ENCODE data around the gene ISOC2.
"Not testable (repeated sequence)": the region's sequence is repeated elsewhere in the genome, so short reads cannot be mapped to it uniquely, and the experiment has no call there.

ISOC2 gene

DNA sequence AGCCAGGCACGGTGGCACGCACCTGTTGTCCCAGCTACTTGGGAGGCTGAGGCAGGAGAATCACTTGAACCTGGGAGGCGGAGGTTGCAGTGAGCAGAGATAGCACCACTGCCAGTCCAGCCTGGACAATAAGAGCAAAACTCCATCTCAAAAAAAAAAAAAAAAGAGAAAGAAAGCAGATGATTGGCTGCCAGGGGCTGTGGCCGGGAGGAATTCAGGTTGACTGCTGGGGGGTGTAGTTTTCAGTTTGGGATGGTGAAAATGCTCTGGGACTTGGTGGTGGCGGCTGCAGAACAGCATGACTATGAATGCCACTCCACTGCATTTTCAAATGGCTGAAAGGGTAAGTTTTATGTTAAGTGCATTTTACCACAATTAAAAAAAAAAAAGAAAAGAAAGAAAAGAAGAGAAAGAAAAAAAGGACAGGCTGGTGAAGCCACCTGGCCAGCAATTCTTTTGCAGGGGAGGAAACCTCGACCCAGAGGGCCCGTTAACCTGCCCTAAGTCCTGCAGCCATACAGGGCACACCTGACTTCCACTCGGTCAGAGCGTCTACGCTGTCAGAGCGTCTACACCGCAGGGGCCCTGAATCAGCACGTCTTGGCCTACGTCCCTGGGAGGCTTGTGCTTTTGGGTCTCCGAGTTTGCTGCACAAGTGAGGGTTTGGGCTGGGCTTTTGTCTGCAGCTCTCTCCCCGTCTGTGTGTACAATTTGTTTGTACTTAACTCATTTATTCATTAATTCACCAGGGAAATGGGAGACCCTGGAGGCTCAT lies 3.6 kb downstream of the ISOC2 start:
- no peak for DNase-seq (ENCODE audit: low spot score)

DNA sequence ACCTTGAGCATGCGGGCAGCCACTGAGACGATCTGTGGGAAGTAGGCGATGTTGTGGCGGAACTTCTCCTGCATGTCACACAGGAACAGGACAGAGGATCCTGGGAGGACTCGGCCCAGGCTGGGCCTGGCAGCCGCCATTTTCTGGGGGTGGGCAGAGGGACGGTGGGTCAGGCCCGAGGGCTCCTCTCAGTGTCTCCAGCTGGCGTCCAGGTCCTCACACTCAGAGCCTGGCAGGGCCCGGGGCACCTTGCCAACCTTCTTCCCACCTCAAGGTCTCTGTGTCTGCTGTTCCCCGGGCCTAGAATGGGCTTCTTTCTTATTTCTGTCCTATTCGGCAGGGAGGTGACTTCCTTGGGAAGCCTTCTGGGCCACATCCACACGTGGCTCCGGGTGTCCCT lies 5.1 kb downstream of the ISOC2 start:
- DNase-seq (ENCODE audit: low spot score): no peak

DNA sequence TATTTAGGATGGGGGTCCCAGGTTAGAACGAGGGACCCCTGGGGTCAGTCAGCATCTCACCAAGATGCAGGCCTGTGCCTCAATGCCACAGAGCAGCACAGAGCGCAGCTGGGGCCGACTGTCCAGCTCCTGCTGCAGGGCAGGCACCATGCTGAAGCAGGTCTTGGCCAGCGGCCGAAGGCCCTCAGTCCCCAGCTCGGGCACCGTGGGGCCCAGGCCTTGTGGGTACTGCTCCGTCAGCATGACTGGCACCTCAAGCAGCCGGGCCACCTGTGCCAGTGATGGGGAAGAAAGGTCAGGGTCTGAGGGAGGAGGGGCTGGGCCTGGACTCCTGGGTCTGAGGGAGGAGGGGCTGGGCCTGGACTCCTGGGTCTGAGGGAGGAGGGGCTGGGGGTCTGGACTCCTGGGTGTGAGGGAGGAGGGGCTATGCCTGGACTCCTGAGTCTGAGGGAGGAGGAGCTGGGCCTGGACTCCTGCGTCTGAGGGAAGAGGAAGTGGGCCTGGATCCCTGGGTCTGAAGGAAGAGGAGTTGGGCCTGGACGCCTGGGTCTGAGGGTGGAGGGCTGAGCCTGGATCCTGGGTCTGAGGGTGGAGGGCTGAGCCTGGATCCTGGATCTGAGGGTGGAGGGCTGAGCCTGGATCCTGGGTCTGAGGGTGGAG lies 5.7 kb downstream of the ISOC2 start:
- DNase-seq (ENCODE audit: low spot score): no peak

GRCh38 chr19:55454787-55455243 lies 6.6 kb downstream of the ISOC2 start:
- DNase-seq (ENCODE audit: low spot score): peak; percentile 56

- no peak for DNase-seq (ENCODE audit: low spot score)
Observed at GRCh38 chr19:55453511-55454260, 7.8 kb downstream of the ISOC2 start.

DNA sequence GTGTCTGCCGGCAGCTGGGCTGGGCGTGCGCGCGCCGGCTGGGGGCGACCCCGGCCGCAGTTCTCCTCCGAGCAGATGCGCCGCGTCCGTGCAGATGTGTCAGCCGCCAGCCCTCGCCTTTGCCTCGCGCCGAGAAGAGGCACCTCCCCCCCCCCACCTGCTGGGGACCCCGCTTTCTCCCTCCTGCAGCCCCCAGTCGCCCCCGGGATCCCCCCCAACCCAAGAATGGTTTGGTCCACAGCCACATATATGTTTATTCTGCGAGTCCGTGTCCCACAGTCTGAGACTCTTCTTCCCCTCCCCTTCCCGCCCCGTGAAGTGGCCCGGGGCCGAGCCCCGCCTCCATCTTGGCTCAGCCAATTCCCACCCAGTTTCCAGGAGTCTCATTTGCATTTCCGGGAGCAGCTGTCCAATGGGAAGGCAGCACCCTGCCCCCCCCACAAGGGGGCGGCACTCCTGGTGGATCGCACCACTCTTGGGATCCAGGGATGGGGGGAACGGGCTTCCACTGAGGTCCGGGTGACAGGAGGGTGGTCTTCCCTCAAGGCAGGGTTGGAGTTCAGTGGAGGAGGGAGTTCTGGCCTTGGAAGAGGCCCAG lies 8.6 kb downstream of the ISOC2 start:
- DNase-seq (ENCODE audit: low spot score): peak; percentile 75

GRCh38 chr19:55451965-55452748 lies 9.3 kb downstream of the ISOC2 start:
- no peak for DNase-seq (ENCODE audit: low spot score)

DNA sequence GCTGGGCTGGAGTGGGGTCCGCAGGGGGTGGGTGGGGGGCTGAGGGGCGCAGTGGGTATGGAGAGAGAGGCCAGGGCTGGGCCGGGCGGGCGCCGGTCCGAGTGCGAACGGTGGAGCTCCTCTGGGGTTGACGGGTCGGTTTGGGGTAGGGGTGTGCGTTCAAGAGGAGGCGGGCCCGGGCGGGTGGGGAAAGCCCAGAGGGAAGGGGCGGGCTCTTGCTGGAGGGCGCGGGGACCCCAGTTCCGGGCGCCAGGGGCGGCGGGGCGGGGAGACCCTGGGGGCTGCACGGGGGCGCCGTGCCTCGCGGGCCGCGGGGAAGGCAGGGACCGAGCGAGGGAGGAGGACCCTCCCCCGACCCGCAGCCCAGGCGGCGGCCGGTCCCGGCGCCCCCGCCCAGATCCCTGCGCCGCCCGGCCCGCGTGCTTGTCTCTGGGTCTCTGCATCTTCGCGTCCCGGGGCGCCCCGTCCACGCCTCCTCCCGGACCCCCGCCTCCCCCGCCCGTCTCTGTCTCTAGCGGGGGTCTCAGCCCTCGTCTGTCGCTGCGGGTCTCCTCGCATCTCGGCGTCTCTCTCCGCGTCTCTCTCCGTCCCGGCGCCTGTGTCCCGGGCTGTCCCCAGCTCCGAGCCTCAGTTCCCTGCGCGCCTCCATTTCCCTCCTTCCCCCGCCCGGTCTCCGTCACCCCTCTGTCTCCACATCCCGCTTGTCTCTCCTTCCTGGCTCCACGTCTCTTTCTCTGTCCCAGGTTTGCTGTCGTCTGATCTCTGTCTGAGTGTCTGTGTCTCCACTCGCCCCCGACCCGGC lies 10.1 kb downstream of the ISOC2 start:
- DNase-seq (ENCODE audit: low spot score): no peak

DNA sequence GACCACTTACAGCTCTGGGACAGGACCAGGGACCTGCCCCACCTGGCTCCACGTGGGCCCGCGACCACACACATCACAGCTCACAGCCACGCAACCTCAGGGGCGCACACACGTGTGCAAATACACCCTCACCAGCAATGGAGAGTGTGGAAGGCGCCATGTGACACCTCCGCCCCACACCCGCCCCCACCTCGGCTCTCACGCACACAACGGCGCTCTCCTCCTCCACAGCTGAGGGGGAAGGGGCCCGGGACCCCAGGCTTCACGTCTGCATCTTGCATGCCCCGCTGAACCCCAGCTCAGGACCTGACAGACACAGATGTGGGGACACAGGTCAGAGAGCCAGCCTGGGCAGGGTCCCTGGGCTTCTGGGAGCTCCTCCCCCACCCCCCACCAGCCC lies 12.0 kb downstream of the ISOC2 start:
- no peak for DNase-seq (ENCODE audit: low spot score)

DNA sequence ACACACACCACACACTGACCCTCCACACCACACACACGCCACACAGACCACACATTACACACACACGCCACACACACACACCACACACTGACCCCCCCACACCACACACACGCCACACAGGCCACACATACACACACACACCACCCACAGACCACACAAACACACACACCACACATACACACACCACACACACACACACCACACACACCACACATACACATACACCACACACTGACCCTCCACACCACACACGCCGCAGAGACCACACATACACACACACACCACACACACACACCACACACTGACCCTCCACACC lies 13.3 kb downstream of the ISOC2 start:
- DNase-seq (ENCODE audit: low spot score): not testable (repeated sequence)

DNA sequence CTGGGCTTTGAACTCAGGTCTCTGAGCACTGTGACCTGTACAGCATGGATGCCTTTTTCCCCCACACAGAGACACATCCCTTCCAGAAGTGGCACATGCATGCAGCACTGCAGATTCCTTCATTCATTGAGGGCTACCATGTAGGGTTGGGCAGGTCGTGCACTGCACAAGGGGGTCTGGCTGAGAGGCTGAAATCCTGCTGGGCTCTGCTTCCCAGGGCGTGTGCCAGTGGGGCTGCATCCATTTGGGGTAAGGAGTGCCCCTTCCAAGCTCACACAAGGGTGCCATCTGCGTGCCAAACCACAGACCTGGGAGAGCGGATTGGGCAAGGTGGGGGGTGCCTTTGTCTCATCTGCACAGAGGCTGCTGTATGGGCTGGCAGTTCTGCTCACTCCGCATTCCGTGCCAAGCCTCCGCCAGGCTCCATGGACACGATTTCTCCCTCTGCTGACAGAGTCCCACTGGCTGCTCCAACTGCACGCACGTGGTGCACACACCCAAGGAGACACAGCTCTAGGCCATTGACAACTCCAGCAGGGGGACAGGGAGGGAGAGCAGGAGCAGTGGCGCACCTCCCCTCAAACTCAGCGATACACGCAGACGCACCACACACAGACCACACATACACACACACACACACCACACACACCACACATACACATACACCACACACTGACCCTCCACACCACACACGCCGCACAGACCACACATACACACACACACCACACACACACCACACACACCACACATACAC lies 13.8 kb downstream of the ISOC2 start:
- DNase-seq (ENCODE audit: low spot score): peak; percentile 86

DNA sequence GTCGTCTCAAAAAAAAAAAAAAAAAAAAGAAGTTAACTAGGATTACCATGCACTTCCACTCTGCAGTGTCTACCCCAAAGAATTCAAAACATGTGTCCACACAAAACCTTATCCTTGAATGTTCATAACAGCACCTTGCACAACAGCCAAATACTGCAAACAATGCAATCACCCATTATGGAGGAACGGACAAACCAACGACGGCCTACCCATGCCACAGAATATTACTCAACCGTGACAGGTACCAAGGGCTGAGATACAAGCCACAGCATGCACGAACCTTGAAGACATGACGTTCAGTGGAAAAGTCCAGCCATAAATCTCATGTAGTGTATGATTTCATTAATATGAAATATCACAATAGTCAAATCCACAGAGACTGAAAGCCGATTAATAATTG lies 15.4 kb downstream of the ISOC2 start:
- no peak for DNase-seq (ENCODE audit: low spot score)

- no peak for DNase-seq (ENCODE audit: low spot score)
Observed at GRCh38 chr19:55444646-55445045, 16.8 kb downstream of the ISOC2 start.

- DNase-seq (ENCODE audit: low spot score): no peak
Observed at GRCh38 chr19:55443824-55444480, 17.5 kb downstream of the ISOC2 start.

DNA sequence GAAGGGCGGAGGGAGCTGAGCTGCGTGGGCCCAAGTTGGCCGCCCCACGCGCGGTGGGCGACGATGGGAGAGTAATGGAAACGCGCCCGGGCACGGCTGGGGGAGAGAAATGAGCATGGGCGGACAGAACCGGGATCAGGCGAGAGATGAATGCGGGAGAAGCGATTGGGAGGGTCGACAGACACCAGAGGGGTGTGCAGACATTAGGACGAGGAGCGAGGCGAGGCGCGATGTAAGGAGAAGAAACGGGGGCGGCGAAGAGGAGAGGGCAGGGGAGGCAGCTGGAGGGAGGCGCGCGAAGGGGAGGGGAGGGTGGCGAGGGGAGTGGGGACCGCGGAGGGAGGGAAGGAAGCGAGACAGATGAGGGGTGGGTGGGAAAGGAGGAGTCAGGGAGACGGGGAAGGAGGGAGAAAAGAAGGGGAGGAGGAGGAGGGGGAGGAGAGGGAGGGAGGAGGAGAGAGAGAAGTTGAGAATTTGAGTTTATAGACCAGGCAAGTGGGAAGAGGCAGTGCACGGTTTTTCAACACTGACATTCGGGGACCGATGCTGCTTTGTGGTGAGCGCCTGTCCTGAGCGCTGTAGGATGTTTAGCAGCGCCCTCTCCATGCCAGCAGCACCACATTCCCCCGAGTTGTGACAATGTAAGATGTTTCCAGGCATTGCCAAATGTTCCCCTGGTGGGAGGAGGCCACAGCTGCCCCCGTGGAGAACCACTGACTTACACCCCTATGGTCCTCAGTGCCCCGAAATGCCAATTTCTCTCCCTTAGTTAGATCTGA lies 18.2 kb downstream of the ISOC2 start, which contains the start of gene SHISA7:
SHISA7 (minus strand) TSS at position 256 of the 779 bp plus-strand sequence. CDS start 437 bp downstream, outside the sequence.
- peak; percentile 63 for DNase-seq (ENCODE audit: low spot score)

DNA sequence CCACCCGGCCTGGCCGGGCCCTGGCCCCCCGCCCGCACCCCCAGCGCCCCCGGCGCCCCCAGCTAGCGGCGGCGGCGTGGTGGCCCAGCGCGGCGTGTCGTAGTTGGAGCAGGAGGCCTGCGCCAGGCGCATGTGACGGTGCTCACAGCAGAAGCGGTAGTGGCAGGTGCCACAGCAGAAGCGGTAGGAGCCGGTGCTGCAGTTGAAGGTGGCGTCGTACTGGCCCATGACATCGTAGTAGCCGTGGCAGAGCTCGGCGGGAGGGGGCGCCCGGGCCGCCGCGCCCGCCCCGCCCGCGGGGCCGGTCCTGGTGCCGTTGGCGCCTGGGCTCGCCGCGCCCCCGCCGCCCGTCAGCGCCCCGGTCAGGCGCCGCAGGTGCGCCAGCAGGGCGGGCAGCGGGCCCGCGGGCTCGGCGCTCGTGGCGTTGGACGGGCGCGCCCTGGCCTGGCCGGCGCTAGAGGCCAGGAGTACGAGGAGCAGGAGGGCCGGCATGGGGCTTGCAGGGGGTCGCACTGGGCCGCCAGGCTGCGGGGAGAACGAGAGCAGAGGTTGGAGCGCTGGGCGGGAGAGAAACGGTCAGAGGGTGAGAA lies 19.0 kb downstream of the ISOC2 start:
- DNase-seq (ENCODE audit: low spot score): peak; percentile 75

GRCh38 chr19:55441692-55442321 lies 19.6 kb downstream of the ISOC2 start:
- DNase-seq (ENCODE audit: low spot score): peak; percentile 37

GRCh38 chr19:55441319-55441691 lies 20.1 kb downstream of the ISOC2 start:
- DNase-seq (ENCODE audit: low spot score): no peak
